CD4-positive, alpha-beta memory T cell (primary cell): ENCODE results near the gene PCDHB5. TPM values are rescaled to one million over a fixed set of nuclear protein-coding genes. Genes with fewer than 3 reads are reported as not detected.
A peak's percentile ranks its signal among the peaks of the same experiment; 100 is the strongest.

Source experiments
- CTCF ChIA-PET: fragments of 350-600 bp; sonication (Branson Sonifier 250); formaldehyde crosslinking; loops from one replicate; lab custom pipeline; 2021; ENCODE audit warnings: inconsistent platforms; ENCODE audit not compliant: partially characterized antibody; lab: Charles Lee
- POLR2A ChIA-PET: fragments of 350-600 bp; sonication (Branson Sonifier 250); formaldehyde crosslinking; loops from one replicate; lab custom pipeline; 2021; ENCODE audit not compliant: partially characterized antibody; lab: Charles Lee
- DNase-seq, 5 donors: peaks; one replicate each; pipeline versions ENCODE4 v3.0.0 to v3.0.0-alpha.2; 2020 to 2022; ENCODE audit warnings: mixed read lengths in 1 of 5
- H3K27ac ChIP-seq: one replicate; pipeline ENCODE4 v1.7.0; 2013; ENCODE audit warnings: low read depth, low read length
- H3K27me3 ChIP-seq: 2 replicates; pipeline ENCODE4 v1.7.0; 2013; ENCODE audit warnings: mild to moderate bottlenecking, low read length, moderate library complexity; ENCODE audit not compliant: insufficient read depth
- H3K36me3 ChIP-seq: 2 replicates; pipeline ENCODE4 v1.7.0; 2013; ENCODE audit warnings: mild to moderate bottlenecking, low read length, moderate library complexity; ENCODE audit not compliant: insufficient read depth
- H3K4me1 ChIP-seq: 2 replicates; pipeline ENCODE4 v1.7.0; 2013; ENCODE audit warnings: mild to moderate bottlenecking, low read length, moderate library complexity; ENCODE audit not compliant: insufficient read depth
- H3K4me3 ChIP-seq, 2 donors: one replicate each; pipeline ENCODE4 v1.7.0; 2013; ENCODE audit warnings: low read length in 2 of 2, mild to moderate bottlenecking in 1 of 2
- H3K9me3 ChIP-seq, 2 donors: one replicate each; pipeline ENCODE4 v1.7.0; 2013; ENCODE audit warnings: low read length in 2 of 2, control low read depth in 1 of 2; ENCODE audit not compliant: control insufficient read depth in 1 of 2
- H3K27ac Mint-ChIP-seq, 7 donors: one replicate each; pipeline ENCODE4 v1.8.0; 2020 to 2021; ENCODE audit warnings: mixed read lengths in 7 of 7, mild to moderate bottlenecking in 6 of 7, inconsistent platforms in 3 of 7, moderate library complexity in 3 of 7
- H3K27me3 Mint-ChIP-seq, 2 donors: one replicate each; pipeline ENCODE4 v1.8.0; 2020 to 2021; ENCODE audit warnings: mixed read lengths in 2 of 2
- H3K36me3 Mint-ChIP-seq, 2 donors: one replicate each; pipeline ENCODE4 v1.8.0; 2020 to 2021; ENCODE audit warnings: mixed read lengths in 2 of 2, inconsistent platforms in 1 of 2, mild to moderate bottlenecking in 1 of 2
- H3K4me1 Mint-ChIP-seq, 4 donors: one replicate each; pipeline ENCODE4 v1.8.0; 2020 to 2021; ENCODE audit warnings: mixed read lengths in 4 of 4, mild to moderate bottlenecking in 1 of 4
- H3K4me3 Mint-ChIP-seq, 8 donors: one replicate each; pipeline ENCODE4 v1.8.0; 2020 to 2021; ENCODE audit warnings: mixed read lengths in 8 of 8, mild to moderate bottlenecking in 7 of 8, moderate library complexity in 6 of 8, inconsistent platforms in 3 of 8
- H3K9me3 Mint-ChIP-seq, 8 donors: one replicate each; pipeline ENCODE4 v1.8.0; 2020 to 2021; ENCODE audit warnings: mixed read lengths in 8 of 8, mild to moderate bottlenecking in 5 of 8, inconsistent platforms in 3 of 8, moderate library complexity in 1 of 8
- intact Hi-C: fragments of 100-400 bp; cut with micrococcal nuclease; formaldehyde crosslinking; loops from one replicate; pipeline ENCODE4 v1.15.1; 2023
- polyA plus RNA-seq, 2 donors: library from polyadenylated mRNA; unstranded; fragments of 300-500 nt; fragmentation: Illumina TruSeq; gene quantifications; one replicate each; pipeline ENCODE4 v1.2.3, GENCODE V29; 2021
- total RNA-seq, 2 experiments: library from RNA; stranded (reverse); gene quantifications; one replicate each; pipeline ENCODE4 v1.2.3, GENCODE V29; 2021

PCDHB5 gene
- total and polyA plus RNA-seq, 4 experiments from 2014 or later: 0.17 TPM; not detected in 3

DNA sequence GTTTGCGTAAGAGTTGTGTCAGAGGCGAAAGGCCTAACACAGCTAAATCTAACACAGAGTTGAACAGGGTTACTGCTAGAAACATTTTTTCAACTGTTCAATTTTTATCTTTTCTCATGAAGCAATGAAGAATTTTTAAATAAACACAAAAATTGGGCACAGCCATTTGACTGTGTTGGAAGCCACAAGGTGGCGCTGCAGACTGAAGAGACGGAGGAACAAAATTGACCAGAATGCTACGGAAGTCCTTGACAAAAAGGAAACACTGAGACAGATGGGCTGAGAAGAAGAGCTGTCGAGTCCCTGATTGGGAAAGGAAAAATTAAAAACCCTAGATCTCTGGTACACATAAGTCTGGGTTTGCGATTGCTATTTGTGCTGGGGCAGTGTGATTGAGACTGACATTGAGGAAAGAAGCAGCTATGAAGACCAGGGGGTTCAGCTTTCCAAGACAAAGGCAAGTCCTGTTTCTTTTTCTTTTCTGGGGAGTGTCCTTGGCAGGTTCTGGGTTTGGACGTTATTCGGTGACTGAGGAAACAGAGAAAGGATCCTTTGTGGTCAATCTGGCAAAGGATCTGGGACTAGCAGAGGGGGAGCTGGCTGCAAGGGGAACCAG, 52.0 kb downstream of the PCDHB5 start, which contains the start of gene PCDHB9:
Gene PCDHB9, plus strand, starts transcription at position 265 of the 616 bp plus-strand sequence. Its CDS starts 158 bp downstream, at position 423.
- ChIA-PET CTCF (interaction anchor here (1.3 kb wide), 3 partner anchors 13 to 370 kb away, joined by 3 to 5 read pairs (median 3); no protein-coding TSS in a partner anchor), POLR2A (no interaction called here)
- H3K4me1 Mint-ChIP-seq: peaks cover 0 to 21% (median 5%) of the 10 kb centered on the region in 4 donors
- no peak within 1 kb of the TSS for H3K27ac Mint-ChIP-seq
- DNase-seq: peak; percentile 15 to 57 (median 22)
- H3K27ac ChIP-seq: no peak within 1 kb of the TSS
- H3K4me3 ChIP-seq: no peak within 1 kb of the TSS
- no peaks in the 10 kb centered on the region for H3K27me3 ChIP-seq
- H3K9me3 Mint-ChIP-seq: peaks cover 3 to 54% (median 33%) of the 10 kb centered on the region in 8 donors
- intact Hi-C loops: loop anchor here (5.0 kb wide), 1 partner anchor 375 kb away; no protein-coding TSS in a partner anchor
- H3K27me3 Mint-ChIP-seq: peaks cover 32 to 37% of the 10 kb centered on the region in 2 donors
- peak within 1 kb of the TSS; percentile 5 to 75 (median 48) for H3K4me3 Mint-ChIP-seq
- no peaks in the 10 kb centered on the region for H3K36me3 ChIP-seq
- H3K4me1 ChIP-seq: no peaks in the 10 kb centered on the region
- H3K9me3 ChIP-seq: no peaks in the 10 kb centered on the region
- H3K36me3 Mint-ChIP-seq: peaks cover 3 to 4% of the 10 kb centered on the region in 2 donors

Other genes starting within 250 kb of the PCDHB5 start
- gene PCDHAC1, start 208.9 kb upstream of the PCDHB5 start, total RNA-seq: not detected
- not detected for gene PCDHAC1, start 208.9 kb upstream of the PCDHB5 start, polyA plus RNA-seq
- not detected for gene PCDHAC2, start 168.7 kb upstream of the PCDHB5 start, total RNA-seq
- not detected for gene PCDHAC2, start 168.7 kb upstream of the PCDHB5 start, polyA plus RNA-seq
- not detected for gene PCDHB1, start 83.8 kb upstream of the PCDHB5 start, total RNA-seq
- not detected for gene PCDHB1, start 83.8 kb upstream of the PCDHB5 start, polyA plus RNA-seq
- 1 to 10 TPM in 1 of 2 experiments, under 1 TPM in 1; 0.28 to 1.3 TPM for gene PCDHB2, start 40.6 kb upstream of the PCDHB5 start, total RNA-seq
- gene PCDHB2, start 40.6 kb upstream of the PCDHB5 start, polyA plus RNA-seq: under 1 TPM in 1 of 2 donors, not detected in 1; 0.08 TPM
- gene PCDHB3, start 34.7 kb upstream of the PCDHB5 start, total RNA-seq: not detected
- not detected for gene PCDHB3, start 34.7 kb upstream of the PCDHB5 start, polyA plus RNA-seq
- gene PCDHB4, start 13.4 kb upstream of the PCDHB5 start, total RNA-seq: not detected
- not detected for gene PCDHB4, start 13.4 kb upstream of the PCDHB5 start, polyA plus RNA-seq
- gene PCDHB6, start 14.9 kb downstream of the PCDHB5 start, total RNA-seq: not detected
- gene PCDHB6, start 14.9 kb downstream of the PCDHB5 start, polyA plus RNA-seq: not detected
- not detected for gene PCDHB7, start 37.4 kb downstream of the PCDHB5 start, total RNA-seq
- not detected for gene PCDHB7, start 37.4 kb downstream of the PCDHB5 start, polyA plus RNA-seq
- gene PCDHB8, start 42.6 kb downstream of the PCDHB5 start, total RNA-seq: not detected
- not detected for gene PCDHB8, start 42.6 kb downstream of the PCDHB5 start, polyA plus RNA-seq
- not detected for gene PCDHB16, start 47.2 kb downstream of the PCDHB5 start, total RNA-seq
- gene PCDHB16, start 47.2 kb downstream of the PCDHB5 start, polyA plus RNA-seq: not detected
- under 1 TPM; 0.44 TPM for gene PCDHB9, start 52.0 kb downstream of the PCDHB5 start, total RNA-seq
- under 1 TPM in 1 of 2 donors, not detected in 1; 0.62 TPM for gene PCDHB9, start 52.0 kb downstream of the PCDHB5 start, polyA plus RNA-seq
- gene PCDHB10, start 57.1 kb downstream of the PCDHB5 start, total RNA-seq: under 1 TPM in 1 of 2 experiments, not detected in 1; 0.15 TPM
- gene PCDHB10, start 57.1 kb downstream of the PCDHB5 start, polyA plus RNA-seq: not detected
- gene PCDHB11, start 64.4 kb downstream of the PCDHB5 start, total RNA-seq: not detected
- gene PCDHB11, start 64.4 kb downstream of the PCDHB5 start, polyA plus RNA-seq: not detected
- not detected for gene PCDHB12, start 73.5 kb downstream of the PCDHB5 start, total RNA-seq
- not detected for gene PCDHB12, start 73.5 kb downstream of the PCDHB5 start, polyA plus RNA-seq
- gene PCDHB13, start 78.7 kb downstream of the PCDHB5 start, total RNA-seq: under 1 TPM; 0.09 to 0.11 TPM
- not detected for gene PCDHB13, start 78.7 kb downstream of the PCDHB5 start, polyA plus RNA-seq
- under 1 TPM; 0.14 to 0.15 TPM for gene PCDHB14, start 88.1 kb downstream of the PCDHB5 start, total RNA-seq
- not detected for gene PCDHB14, start 88.1 kb downstream of the PCDHB5 start, polyA plus RNA-seq
- gene PCDHB15, start 110.2 kb downstream of the PCDHB5 start, total RNA-seq: under 1 TPM; 0.17 to 0.53 TPM
- gene PCDHB15, start 110.2 kb downstream of the PCDHB5 start, polyA plus RNA-seq: not detected
- gene SLC25A2, start 168.8 kb downstream of the PCDHB5 start, total RNA-seq: under 1 TPM; 0.38 to 0.91 TPM
- not detected for gene SLC25A2, start 168.8 kb downstream of the PCDHB5 start, polyA plus RNA-seq
- 100 to 1,000 TPM; 109 to 119 TPM for gene TAF7, start 185.6 kb downstream of the PCDHB5 start, total RNA-seq
- 100 to 1,000 TPM; 165 to 216 TPM for gene TAF7, start 185.6 kb downstream of the PCDHB5 start, polyA plus RNA-seq
- under 1 TPM; 0.58 to 0.78 TPM for gene PCDHGA1, start 195.3 kb downstream of the PCDHB5 start, total RNA-seq
- gene PCDHGA1, start 195.3 kb downstream of the PCDHB5 start, polyA plus RNA-seq: not detected
- gene PCDHGA2, start 203.6 kb downstream of the PCDHB5 start, total RNA-seq: under 1 TPM; 0.19 to 0.23 TPM
- gene PCDHGA2, start 203.6 kb downstream of the PCDHB5 start, polyA plus RNA-seq: not detected
- gene PCDHGA3, start 208.6 kb downstream of the PCDHB5 start, total RNA-seq: under 1 TPM; 0.17 to 0.26 TPM
- under 1 TPM in 1 of 2 donors, not detected in 1; 0.23 TPM for gene PCDHGA3, start 208.6 kb downstream of the PCDHB5 start, polyA plus RNA-seq
- under 1 TPM; 0.17 to 0.26 TPM for gene PCDHGB1, start 214.9 kb downstream of the PCDHB5 start, total RNA-seq
- not detected for gene PCDHGB1, start 214.9 kb downstream of the PCDHB5 start, polyA plus RNA-seq
- gene PCDHGA4, start 219.8 kb downstream of the PCDHB5 start, total RNA-seq: under 1 TPM in 1 of 2 experiments, not detected in 1; 0.47 TPM
- not detected for gene PCDHGA4, start 219.8 kb downstream of the PCDHB5 start, polyA plus RNA-seq
- gene PCDHGB2, start 224.8 kb downstream of the PCDHB5 start, total RNA-seq: under 1 TPM; 0.55 to 0.64 TPM
- gene PCDHGB2, start 224.8 kb downstream of the PCDHB5 start, polyA plus RNA-seq: not detected
- under 1 TPM; 0.28 to 0.44 TPM for gene PCDHGA5, start 229.0 kb downstream of the PCDHB5 start, total RNA-seq
- gene PCDHGA5, start 229.0 kb downstream of the PCDHB5 start, polyA plus RNA-seq: not detected
- gene PCDHGB3, start 235.0 kb downstream of the PCDHB5 start, total RNA-seq: under 1 TPM; 0.50 to 0.76 TPM
- gene PCDHGB3, start 235.0 kb downstream of the PCDHB5 start, polyA plus RNA-seq: not detected
- under 1 TPM; 0.50 to 0.76 TPM for gene PCDHGA6, start 238.7 kb downstream of the PCDHB5 start, total RNA-seq
- gene PCDHGA6, start 238.7 kb downstream of the PCDHB5 start, polyA plus RNA-seq: under 1 TPM in 1 of 2 donors, not detected in 1; 0.03 TPM
- gene PCDHGA7, start 247.5 kb downstream of the PCDHB5 start, total RNA-seq: under 1 TPM; 0.26 to 0.44 TPM
- gene PCDHGA7, start 247.5 kb downstream of the PCDHB5 start, polyA plus RNA-seq: not detected